ENCODE results near the gene SHC3.

SHC3 gene

GRCh38 chr9:89000371-89000781 is 178.2 kb downstream of the SHC3 start:
- DNase-seq (ENCODE audit: low read depth) = no peak

GRCh38 chr9:88998911-88999310 is 179.7 kb downstream of the SHC3 start:
- peak; percentile 62 for DNase-seq (ENCODE audit: low read depth)

DNA sequence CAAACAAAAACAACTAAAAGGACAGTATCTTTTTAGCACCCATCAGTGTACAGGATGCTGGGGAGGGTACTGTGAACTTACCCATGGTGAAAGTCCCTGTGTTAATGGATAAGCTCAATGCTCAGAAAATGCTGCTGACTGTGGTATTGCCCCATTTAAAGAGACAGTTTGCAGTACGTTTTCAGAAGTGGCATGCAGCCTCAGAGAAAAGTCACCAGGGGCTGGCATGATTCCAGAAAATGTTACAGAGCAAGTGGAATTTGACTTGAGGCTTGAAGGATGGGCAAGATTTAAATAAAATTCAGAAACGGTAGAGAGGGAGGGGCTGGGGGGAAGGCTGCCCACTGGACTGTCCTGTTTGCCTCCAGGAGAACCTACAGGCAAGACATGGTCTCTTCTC is 180.1 kb downstream of the SHC3 start:
- DNase-seq (ENCODE audit: low read depth) = peak; percentile 41

GRCh38 chr9:88997646-88998045 is 181.0 kb downstream of the SHC3 start:
- DNase-seq (ENCODE audit: low read depth) = no peak

DNA sequence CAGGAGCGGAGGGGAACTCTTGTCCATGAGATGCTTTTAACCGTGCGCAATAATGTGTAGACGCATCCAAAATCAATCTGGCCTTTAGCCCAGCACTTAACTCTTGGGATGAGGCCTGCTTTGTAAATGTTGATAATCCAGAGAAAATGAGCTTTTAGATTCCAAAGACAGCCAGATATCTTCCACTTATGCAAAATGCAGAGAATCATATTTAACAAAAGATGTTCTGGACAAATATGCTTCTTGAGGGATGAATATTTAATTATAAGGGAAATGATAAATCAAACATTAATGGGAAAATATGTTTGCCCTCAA is 181.7 kb downstream of the SHC3 start:
- DNase-seq (ENCODE audit: low read depth) = no peak

GRCh38 chr9:88996046-88996920 is 182.3 kb downstream of the SHC3 start:
- DNase-seq (ENCODE audit: low read depth) = no peak

- DNase-seq (ENCODE audit: low read depth) = no peak
Observed at GRCh38 chr9:88995627-88996026, 183.0 kb downstream of the SHC3 start.

GRCh38 chr9:88995200-88995577 is 183.4 kb downstream of the SHC3 start:
- no peak for DNase-seq (ENCODE audit: low read depth)

GRCh38 chr9:88994469-88995199 is 184.0 kb downstream of the SHC3 start:
- DNase-seq (ENCODE audit: low read depth) = peak; percentile 69

GRCh38 chr9:88993871-88994460 is 184.7 kb downstream of the SHC3 start:
- DNase-seq (ENCODE audit: low read depth) = peak; percentile 43

DNA sequence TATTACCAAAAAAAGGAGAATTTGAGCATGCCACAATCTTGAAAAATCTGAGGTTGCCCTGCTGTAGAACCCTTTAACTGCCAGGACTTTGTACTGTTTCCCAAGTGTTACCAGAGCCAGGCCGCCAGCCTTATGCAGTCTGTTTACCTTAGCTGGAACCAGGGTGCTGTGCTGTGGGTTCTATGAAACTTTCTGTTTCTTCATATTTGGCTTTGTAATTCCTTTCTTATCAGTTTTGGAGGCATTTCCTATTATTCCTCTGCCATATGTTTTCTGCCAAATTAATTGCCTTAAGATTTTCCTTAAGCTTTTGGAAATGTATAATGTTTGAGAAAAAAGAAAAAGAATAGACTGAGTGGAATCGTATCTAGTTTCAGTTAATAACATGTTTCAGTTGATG is 185.3 kb downstream of the SHC3 start:
- DNase-seq (ENCODE audit: low read depth) = peak; percentile 55

GRCh38 chr9:88992556-88992955 is 186.1 kb downstream of the SHC3 start:
- peak; percentile 57 for DNase-seq (ENCODE audit: low read depth)

- DNase-seq (ENCODE audit: low read depth) = peak; percentile 70
Observed at GRCh38 chr9:88991066-88992034, 187.3 kb downstream of the SHC3 start, which contains the start of gene S1PR3. Gene S1PR3 (plus strand): TSS chr9:88991468. CDS start chr9:89001201, 9,733 bp downstream.

DNA sequence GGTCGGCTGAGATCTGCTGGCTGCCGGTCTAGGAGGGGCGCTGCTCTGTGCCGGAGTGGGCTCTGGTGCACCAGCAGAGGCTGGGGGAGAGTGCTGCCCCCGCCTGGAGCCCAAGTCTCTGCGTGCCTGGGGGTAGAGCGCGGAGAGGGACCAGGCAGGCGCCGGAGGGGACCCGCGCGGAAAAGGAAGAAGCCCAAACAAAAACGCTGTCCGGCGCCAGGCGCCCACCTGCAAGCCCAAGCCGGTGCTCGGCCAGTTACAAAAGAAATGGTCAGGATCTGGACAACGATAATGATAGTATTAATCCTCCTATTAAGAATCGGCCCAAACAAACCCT is 187.9 kb downstream of the SHC3 start:
- no peak for DNase-seq (ENCODE audit: low read depth)

GRCh38 chr9:88990041-88990728 is 188.4 kb downstream of the SHC3 start:
- DNase-seq (ENCODE audit: low read depth) = no peak

DNA sequence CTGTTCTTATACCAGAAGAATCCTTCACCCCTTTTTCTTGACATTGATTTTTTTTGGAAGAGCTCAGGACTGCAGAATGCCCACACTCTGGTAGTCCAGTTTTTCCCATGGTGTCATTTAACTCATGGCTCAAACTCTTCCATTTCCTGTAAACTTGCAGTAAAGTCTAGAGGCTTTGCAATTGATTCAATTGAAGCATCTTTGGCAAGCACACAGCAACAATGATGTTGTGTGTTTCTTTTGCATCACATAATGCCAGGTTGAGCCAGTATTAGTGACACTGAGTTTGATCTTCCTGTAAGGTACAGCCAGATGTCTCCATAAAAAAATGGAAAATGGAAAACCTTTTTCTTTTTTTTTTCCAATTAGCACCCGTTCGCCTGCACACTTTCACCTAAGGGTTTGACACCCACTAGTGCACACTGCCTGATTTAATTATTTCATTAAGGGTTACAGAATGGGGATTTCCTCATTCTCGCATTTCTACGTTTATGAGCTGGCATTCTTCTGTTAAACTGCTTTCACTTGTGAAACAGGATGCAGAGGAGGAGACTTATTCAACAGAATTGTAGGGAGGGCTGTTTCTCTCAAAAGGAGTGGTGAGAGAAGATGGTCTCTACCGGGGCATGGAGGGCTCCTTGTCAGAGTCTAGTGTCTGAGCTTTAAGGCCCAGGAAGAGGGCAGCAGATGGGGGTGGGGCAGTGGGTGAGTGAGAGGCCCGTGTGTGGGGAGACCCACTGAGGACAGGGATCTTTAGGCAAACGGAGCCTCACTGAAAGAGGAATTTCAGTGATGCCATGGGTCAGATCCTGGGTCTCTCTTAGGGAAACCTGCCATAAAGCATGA is 189.6 kb downstream of the SHC3 start:
- DNase-seq (ENCODE audit: low read depth) = peak; percentile 88

DNA sequence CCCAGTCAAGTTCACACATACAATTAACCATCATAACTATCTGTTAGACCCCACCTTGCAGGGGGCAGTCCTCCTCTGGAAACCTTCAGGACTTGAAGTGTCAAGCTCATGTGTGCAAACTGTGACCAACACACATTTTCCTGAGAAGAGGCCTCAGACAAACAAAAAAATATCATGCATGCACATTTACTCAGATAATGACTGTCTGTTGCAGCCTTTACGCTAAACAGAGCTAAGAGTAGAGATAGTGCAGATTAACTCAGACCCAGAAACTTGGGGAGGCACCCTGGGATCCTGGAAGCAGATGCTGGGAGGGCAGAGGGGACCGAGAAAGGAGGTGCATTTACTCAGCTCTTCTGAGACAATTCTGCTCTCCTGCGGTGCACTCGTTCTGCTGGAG is 191.0 kb downstream of the SHC3 start:
- DNase-seq (ENCODE audit: low read depth) = no peak

- DNase-seq (ENCODE audit: low read depth) = no peak
Observed at GRCh38 chr9:88986776-88987175, 191.8 kb downstream of the SHC3 start.

- no peak for DNase-seq (ENCODE audit: low read depth)
Observed at GRCh38 chr9:88985616-88986015, 193.0 kb downstream of the SHC3 start.

- no peak for DNase-seq (ENCODE audit: low read depth)
Observed at GRCh38 chr9:88984543-88984883, 194.1 kb downstream of the SHC3 start.

Data from iris pigment epithelial cell (primary cell).